Neutrophil (primary cell): ENCODE measurements around the gene UXS1.

Source experiments
- H3K27ac ChIP-seq: fragments of 200-600 bp; sonication (generic); 2 replicates; pipeline ENCODE4 v1.5.1; 2016; ENCODE audit warnings: mild to moderate bottlenecking, moderate library complexity
- H3K27me3 ChIP-seq: fragments of 200-600 bp; sonication (generic); 2 replicates; pipeline ENCODE4 v1.6.0; 2016; ENCODE audit warnings: mild to moderate bottlenecking
- H3K36me3 ChIP-seq: fragments of 200-600 bp; sonication (generic); 2 replicates; pipeline ENCODE4 v1.5.1; 2017
- H3K4me1 ChIP-seq, 2 experiments: fragments of 200-600 bp in 1 of 2; sonication (generic) in 1 of 2; 1 replicate in 1 of 2; 2 replicates in 1 of 2; pipeline versions ENCODE4 v1.5.1 to v1.6.1; 2013 to 2016; ENCODE audit warnings: low read depth in 1 of 2, low read length in 1 of 2, mild to moderate bottlenecking in 1 of 2, moderate library complexity in 1 of 2; ENCODE audit not compliant: control insufficient read depth in 1 of 2, insufficient read depth in 1 of 2
- H3K4me3 ChIP-seq, 2 experiments: fragments of 200-600 bp in 1 of 2; sonication (generic) in 1 of 2; 1 replicate in 1 of 2; 2 replicates in 1 of 2; pipeline ENCODE4 v1.5.1; 2013 to 2016; ENCODE audit warnings: low read depth in 1 of 2, low read length in 1 of 2, mild to moderate bottlenecking in 1 of 2, moderate library complexity in 1 of 2
- H3K9me3 ChIP-seq: fragments of 200-600 bp; sonication (generic); 2 replicates; pipeline ENCODE4 v1.5.1; 2016
- CTCF ChIP-seq: fragments of 200-600 bp; sonication (generic); IDR thresholded peaks from 2 replicates; pipeline ENCODE4 v1.5.1; 2016; ENCODE audit warnings: antibody characterized with exemption

The UXS1 gene

GRCh38 chr2:106158871-106159270 lies 35.2 kb downstream of the UXS1 start:
- no peaks in the 10 kb centered on the region for H3K9me3 ChIP-seq
- H3K4me3 ChIP-seq: no peak overlapping the region
- no peaks in the 10 kb centered on the region for H3K27me3 ChIP-seq
- peaks cover 17 to 24% of the 10 kb centered on the region in 2 experiments for H3K4me1 ChIP-seq
- no peak overlapping the region for H3K27ac ChIP-seq
- peaks cover 19% of the 10 kb centered on the region for H3K36me3 ChIP-seq
- no peak for TF ChIP-seq CTCF

- Histone ChIP-seq H3K36me3 (peaks cover 19% of the 10 kb centered on the region), H3K4me1 (peaks cover 17 to 24% of the 10 kb centered on the region in 2 experiments), H3K4me3 (no peak overlapping the region)
Observed at GRCh38 chr2:106158131-106158530, 36.0 kb downstream of the UXS1 start.

GRCh38 chr2:106157416-106157815 lies 36.7 kb downstream of the UXS1 start:
- Histone ChIP-seq H3K27ac (no peak overlapping the region), H3K4me1 (peaks cover 17 to 24% of the 10 kb centered on the region in 2 experiments), H3K27me3 (no peaks in the 10 kb centered on the region), H3K4me3 (no peak overlapping the region), H3K36me3 (peaks cover 19% of the 10 kb centered on the region), H3K9me3 (no peaks in the 10 kb centered on the region)
- TF ChIP-seq CTCF: no peak

More at GRCh38 chr2:106158131-106158530, 36.0 kb downstream of the UXS1 start:
- Histone ChIP-seq H3K27ac (no peak overlapping the region), H3K9me3 (no peaks in the 10 kb centered on the region), H3K27me3 (no peaks in the 10 kb centered on the region)
- no peak for TF ChIP-seq CTCF

GRCh38 chr2:106156305-106157296 lies 37.5 kb downstream of the UXS1 start:
- TF ChIP-seq CTCF: no peak
- peaks cover 17 to 22% of the 10 kb centered on the region in 2 experiments for H3K4me1 ChIP-seq
- H3K27ac ChIP-seq: no peak overlapping the region
- H3K36me3 ChIP-seq: peaks cover 19% of the 10 kb centered on the region
- H3K9me3 ChIP-seq: no peaks in the 10 kb centered on the region
- H3K27me3 ChIP-seq: no peaks in the 10 kb centered on the region
- H3K4me3 ChIP-seq: no peak overlapping the region

GRCh38 chr2:106153781-106154180 lies 40.3 kb downstream of the UXS1 start:
- H3K36me3 ChIP-seq: peaks cover 24% of the 10 kb centered on the region
- no peaks in the 10 kb centered on the region for H3K27me3 ChIP-seq
- no peak for TF ChIP-seq CTCF
- no peak overlapping the region for H3K4me3 ChIP-seq
- H3K9me3 ChIP-seq: no peaks in the 10 kb centered on the region
- no peak overlapping the region for H3K27ac ChIP-seq
- H3K4me1 ChIP-seq: no peaks in the 10 kb centered on the region
